Activated CD4-positive, alpha-beta T cell treated with anti-CD3 and anti-CD28 coated beads, Interleukin-2, Interleukin-6, amounts not matched to agents 100 ng/mL and 50 ng/mL, durations not matched to agents 16 hours and 8 hours (primary cell): Measurements from ENCODE around the gene RHOC.

Experiments
- DNase-seq: peaks from one replicate; pipeline ENCODE4 v3.0.0-alpha.2; 2020

Gene RHOC

DNA sequence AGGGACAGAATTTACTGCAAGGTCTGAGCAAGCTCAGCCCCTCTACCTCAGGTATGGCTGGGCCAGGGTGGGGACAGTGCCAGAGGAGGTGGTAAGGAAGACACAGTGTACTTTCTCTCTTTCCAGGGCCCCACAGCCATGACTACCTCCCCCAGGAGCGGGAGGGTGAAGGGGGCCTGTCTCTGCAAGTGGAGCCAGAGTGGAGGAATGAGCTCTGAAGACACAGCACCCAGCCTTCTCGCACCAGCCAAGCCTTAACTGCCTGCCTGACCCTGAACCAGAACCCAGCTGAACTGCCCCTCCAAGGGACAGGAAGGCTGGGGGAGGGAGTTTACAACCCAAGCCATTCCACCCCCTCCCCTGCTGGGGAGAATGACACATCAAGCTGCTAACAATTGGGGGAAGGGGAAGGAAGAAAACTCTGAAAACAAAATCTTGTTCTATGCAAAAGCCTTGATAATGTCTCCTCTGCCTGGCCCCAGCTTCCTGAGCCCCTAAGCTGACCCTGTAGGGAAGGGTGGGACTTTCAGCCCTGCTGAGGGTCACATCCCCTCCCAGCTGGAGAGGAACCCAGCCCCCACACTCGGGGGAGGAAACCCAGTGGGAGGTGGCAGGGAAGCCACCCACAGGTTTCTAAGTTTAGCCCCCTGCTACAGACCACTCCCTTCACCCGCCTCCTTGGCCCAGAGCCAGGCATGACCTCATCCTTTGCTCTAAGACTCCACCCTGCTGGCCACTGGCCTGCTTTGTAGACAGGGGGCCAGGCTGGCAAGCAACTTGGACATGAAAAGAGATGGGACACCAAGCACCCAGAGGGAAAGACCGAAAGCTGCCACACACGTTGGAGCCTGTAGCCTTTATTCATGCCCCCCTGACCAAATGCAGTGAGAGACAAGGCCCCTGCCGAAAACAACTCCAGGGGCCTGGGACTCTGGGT lies 6.4 kb downstream of the RHOC start:
- peak; percentile 54 for DNase-seq

- no peak for DNase-seq
These were observed 7.3 kb downstream of the RHOC start for GRCh38 chr1:112699425-112700144.

- no peak for DNase-seq
These were observed 8.3 kb downstream of the RHOC start for GRCh38 chr1:112698366-112699310.

DNA sequence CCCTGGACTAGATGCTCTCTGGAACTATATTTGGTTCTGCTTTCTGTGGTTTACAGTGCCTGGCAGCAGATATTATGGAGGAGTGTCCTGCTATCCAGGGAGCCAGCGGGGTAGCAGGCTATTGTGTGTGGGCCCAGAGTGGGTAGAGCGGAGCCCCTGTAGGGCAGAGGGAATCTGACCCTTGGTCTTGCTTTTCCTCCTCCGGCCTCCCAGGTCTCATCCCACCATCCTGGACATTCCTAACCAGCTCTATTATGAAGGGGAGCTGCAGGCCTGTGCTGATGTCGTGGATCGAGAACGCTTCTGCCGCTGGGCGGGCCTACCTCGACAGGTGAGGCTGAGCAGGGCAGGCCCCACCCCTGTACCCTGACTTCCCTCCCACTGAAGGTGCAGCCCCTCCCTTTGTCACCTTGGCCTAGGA lies 9.1 kb downstream of the RHOC start:
- DNase-seq = no peak

DNA sequence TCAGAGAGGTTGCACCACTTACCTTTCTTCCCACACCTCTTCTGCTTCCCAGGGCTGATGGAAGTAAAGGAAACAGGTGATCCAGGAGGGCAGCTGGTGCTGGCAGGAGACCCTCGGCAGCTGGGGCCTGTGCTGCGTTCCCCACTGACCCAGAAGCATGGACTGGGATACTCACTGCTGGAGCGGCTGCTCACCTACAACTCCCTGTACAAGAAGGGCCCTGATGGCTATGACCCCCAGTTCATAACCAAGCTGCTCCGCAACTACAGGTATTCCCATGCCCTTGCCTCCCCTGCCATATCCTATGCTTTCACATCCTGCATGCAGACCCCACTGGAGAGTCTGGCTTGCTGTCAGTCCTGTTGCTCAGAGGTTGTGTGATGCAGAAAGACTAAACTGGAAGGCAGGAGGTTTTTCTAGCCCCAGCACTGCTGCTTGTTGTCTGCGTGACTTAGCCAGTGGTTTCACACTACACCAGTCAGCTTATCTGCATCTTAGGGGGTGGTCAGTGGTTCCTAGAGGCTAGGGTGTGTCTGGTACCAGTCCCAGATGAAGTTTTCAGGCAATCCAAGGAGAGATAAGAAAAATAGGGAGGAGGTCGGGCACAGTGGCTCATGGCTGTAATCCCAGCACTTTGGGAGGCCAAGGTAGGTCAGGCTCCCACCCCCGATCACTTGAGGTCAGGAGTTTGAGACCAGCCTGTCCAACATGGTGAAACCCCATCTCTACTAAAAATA lies 10.2 kb downstream of the RHOC start:
- no peak for DNase-seq

GRCh38 chr1:112695276-112695675 lies 11.7 kb downstream of the RHOC start:
- no peak for DNase-seq

DNA sequence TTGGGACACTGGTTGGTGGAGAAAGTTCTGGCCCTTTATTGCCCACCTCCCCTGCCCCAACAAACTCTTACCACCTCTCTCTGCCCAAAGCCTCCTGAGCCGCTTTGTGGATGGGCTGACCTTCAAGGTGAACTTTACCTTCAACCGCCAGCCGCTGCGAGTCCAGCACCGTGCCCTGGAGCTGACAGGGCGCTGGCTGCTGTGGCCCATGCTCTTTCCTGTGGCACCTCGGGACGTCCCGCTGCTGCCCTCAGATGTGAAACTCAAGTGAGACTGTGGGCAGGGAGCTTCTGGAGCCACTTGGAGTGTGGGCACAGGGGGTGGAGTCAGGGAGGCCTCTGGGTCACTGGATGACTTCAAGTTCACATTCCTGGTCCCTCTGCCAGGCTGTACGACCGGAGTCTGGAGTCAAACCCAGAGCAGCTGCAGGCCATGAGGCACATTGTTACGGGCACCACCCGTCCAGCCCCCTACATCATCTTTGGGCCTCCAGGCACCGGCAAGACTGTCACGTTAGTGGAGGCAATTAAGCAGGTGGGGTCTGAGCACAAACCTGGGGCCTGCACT lies 12.5 kb downstream of the RHOC start:
- DNase-seq = no peak

GRCh38 chr1:112693821-112694220 lies 13.1 kb downstream of the RHOC start:
- no peak for DNase-seq

- DNase-seq = no peak
These were observed 14.2 kb downstream of the RHOC start for GRCh38 chr1:112692681-112693080.

DNA sequence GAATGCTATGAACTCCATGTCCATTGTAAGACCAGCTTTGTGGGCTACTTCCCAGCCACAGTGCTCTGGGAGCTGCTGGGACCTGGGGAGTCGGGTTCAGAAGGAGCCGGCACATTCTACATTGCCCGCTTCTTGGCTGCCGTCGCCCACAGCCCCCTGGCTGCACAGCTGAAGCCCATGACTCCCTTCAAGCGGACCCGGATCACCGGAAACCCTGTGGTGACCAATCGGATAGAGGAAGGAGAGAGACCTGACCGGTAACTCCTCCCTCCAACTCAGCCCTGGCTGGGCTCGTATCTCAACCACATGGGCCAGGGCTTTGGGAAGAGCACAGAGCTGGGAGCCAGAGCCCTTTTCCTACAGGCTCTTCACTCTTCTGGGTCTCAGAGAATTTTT lies 17.1 kb downstream of the RHOC start:
- DNase-seq = no peak

- no peak for DNase-seq
These were observed 17.6 kb downstream of the RHOC start for GRCh38 chr1:112689196-112689841.

DNA sequence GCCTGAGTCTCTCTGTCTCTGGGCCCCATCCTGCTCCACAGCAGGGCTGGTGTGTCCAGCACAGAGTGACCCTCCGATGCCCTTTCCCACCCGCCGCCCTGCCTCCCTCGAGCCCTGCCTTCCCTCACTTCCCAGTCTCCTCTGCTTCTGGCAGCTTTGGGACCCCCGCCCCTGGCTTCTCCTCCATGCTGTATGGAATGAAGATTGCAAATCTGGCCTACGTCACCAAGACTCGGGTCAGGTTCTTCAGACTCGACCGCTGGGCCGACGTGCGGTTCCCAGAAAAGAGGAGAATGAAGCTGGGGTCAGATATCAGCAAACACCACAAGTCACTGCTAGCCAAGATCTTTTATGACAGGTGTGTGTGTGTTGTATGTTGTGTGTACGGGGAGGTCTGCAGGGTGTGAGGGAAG lies 18.1 kb downstream of the RHOC start:
- no peak for DNase-seq

DNA sequence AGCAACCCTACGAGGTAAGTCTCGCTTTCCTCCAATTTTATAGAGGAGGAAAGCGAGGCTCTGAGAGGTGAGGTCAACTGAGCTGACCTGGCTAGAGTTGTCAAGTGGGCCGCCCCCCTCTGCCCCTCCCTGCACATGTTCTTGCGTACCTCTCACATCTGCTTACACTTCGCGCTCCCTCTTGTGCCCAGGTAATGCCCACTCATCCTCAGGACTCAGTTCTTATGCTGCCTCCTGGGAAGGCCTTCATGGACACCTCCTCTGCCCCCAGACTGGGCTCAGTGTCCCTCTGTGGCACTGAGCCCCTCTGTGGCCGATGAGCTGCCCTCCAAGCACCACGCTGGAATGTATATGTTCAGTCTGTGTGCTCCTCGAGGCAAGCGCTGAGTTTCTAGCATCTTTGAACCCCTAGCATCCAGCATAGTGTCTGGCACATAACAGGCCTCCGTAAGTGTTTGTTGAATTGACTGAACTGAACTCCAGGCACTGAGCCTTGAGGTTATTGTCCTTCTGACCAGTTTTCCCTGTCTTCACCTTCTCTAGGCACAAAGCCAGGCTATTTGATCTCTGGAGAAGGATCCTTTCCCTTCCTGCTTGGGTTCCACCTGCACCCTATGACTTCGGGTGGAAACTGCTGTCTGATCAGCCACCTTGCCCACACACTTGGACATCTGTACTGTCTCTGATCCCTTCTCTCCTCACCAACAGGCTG lies 19.0 kb downstream of the RHOC start:
- no peak for DNase-seq

GRCh38 chr1:112687361-112687760 lies 19.6 kb downstream of the RHOC start:
- no peak for DNase-seq

DNA sequence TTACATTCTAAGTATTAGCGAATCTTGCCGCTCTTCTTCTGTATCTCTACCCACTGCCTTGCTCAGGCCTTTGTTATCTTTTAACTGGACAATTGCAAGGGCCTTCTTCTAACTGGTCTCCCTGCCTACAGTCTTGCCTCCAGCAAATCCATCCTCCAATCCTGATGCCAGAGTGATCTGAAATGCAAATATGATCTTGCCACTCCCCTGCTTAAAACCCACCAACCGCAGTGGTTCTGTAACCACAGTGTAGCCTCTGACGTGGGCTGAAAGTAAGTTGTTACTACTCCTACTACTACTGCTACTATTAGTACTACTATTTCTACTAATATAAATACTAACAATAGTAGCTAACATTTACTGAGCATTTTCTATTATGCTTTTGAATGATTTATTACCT lies 20.1 kb downstream of the RHOC start:
- DNase-seq = no peak

GRCh38 chr1:112686417-112686816 lies 20.5 kb downstream of the RHOC start:
- DNase-seq = no peak

- DNase-seq = no peak
These were observed 21.0 kb downstream of the RHOC start for GRCh38 chr1:112685913-112686312.

GRCh38 chr1:112678605-112679004 lies 28.3 kb downstream of the RHOC start:
- DNase-seq = no peak

DNA sequence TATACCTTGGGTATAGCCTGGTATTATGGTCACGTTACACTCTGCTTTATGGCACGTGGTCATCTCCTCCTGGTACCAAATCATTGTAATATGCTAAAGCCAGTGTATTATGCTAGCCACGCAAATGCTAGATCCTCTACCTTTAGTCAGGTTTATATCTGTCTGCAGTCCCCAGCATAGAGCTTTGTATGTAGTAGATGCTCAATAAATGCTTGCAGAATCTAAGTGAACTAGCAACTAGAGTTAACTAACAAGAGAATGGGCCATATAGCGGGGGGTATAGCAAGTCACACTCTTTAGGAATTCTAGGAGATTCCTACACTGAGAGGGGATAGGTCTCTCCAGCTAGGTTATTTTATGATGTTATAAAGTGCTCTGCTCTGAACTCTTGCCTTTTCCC lies 29.4 kb downstream of the RHOC start:
- DNase-seq = no peak

DNA sequence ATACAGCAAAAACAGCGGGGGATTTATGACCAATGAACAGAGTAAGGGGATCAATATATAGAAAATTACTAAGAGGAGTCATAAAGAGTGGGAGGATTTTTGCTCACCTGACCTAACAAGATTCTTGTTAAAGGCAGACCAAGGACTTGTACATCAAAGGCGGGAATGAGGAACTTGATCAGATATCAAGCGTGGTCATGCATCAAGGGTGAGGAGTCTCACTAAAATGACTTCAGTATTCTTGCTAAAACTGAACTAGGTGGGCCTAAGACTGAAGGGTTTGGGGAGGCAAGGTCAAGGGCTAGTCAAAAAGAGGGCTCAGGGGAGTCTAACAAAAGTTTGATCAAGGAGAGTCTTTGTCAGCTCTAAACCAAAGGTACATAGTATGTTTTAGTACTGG lies 30.4 kb downstream of the RHOC start:
- DNase-seq = no peak
